ENCODE measurements around the gene TSPAN16. TPM values are rescaled to one million over a fixed set of nuclear protein-coding genes. Genes with fewer than 3 reads are reported as not detected.
A peak's percentile ranks its signal among the peaks of the same experiment; 100 is the strongest.

The TSPAN16 gene
- total RNA-seq, 1 experiment from 2014 or later, result not detected

DNA sequence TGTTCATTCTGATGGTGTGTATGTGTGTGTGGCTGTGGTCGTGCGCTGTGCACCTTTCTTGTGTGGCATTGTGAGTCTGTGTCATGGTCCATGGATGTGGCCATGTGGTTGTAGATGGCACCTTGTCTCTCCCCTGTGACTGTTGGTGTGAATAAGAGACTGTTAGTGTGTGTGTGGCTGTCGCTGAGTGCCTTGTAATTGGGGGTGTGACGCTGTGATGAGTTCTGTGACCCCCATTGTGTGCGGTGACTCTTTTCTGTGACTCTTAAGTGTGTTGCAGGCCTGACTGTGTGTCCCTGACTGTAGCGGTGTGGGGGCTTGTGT, 60.1 kb downstream of the TSPAN16 start:
- Histone ChIP-seq H3K79me2 (ENCODE audit: low read depth) (peaks cover 7% of the 10 kb centered on the region), H3K4me2 (peak overlapping the region; percentile 99), H3K27me3 (ENCODE audit: insufficient read depth, low read depth) (no peaks in the 10 kb centered on the region), H3K36me3 (ENCODE audit: low read depth) (no peaks in the 10 kb centered on the region), H2AFZ (no peak overlapping the region), H3K4me1 (replicated peaks; ENCODE audit: insufficient read depth) (peaks cover 25% of the 10 kb centered on the region), H4K20me1 (ENCODE audit: insufficient read depth) (peaks cover 6% of the 10 kb centered on the region; the same call in 1 of the 2 replicates), H3K9me2 (ENCODE audit: insufficient read depth) (no peaks in the 10 kb centered on the region), H3K4me3 (peak overlapping the region; percentile 74), H3K9me3 (ENCODE audit: insufficient read depth, low read depth) (no peaks in the 10 kb centered on the region), H3F3A (ENCODE audit: insufficient read depth, low read depth) (peaks cover 30% of the 10 kb centered on the region; the same call in 1 of the 2 replicates), H3K27ac (no peak overlapping the region)
- POLR2A ChIA-PET (ENCODE audit: unreplicated experiment), result no interaction called here
- no peak for DNase-seq
- CTCF ChIA-PET, result no interaction called here
- no peak for TF ChIP-seq CTCF (conservative IDR thresholded peaks at IDR 0.05)
- TF ChIP-seq EZH2 (IDR thresholded peaks at IDR 0.05; ENCODE audit: low read depth), result no peak
- TSS peak; percentile 60 for BruUV-seq (replicated peaks)
- intact Hi-C loops (cut with micrococcal nuclease; ENCODE audit: unreplicated experiment), result no loop called here

GRCh38 chr19:11356676-11357550, 61.0 kb downstream of the TSPAN16 start:
- H3K9me2 ChIP-seq (ENCODE audit: insufficient read depth), result no peaks in the 10 kb centered on the region
- TF ChIP-seq CTCF (conservative IDR thresholded peaks at IDR 0.05), result no peak
- TF ChIP-seq EZH2 (IDR thresholded peaks at IDR 0.05; ENCODE audit: low read depth), result no peak
- peak overlapping the region; percentile 99; the same call in 1 of the 2 replicates for H3K4me2 ChIP-seq
- H3K4me1 ChIP-seq (replicated peaks; ENCODE audit: insufficient read depth), result peaks cover 25% of the 10 kb centered on the region
- intact Hi-C loops (cut with micrococcal nuclease; ENCODE audit: unreplicated experiment), result no loop called here
- BruUV-seq (replicated peaks), result no TSS peak
- no peak overlapping the region for H3K4me3 ChIP-seq
- peaks cover 6% of the 10 kb centered on the region for H4K20me1 ChIP-seq (ENCODE audit: insufficient read depth)
- ChIA-PET POLR2A (ENCODE audit: unreplicated experiment) (no interaction called here), CTCF (no interaction called here)
- no peaks in the 10 kb centered on the region for H3K9me3 ChIP-seq (ENCODE audit: insufficient read depth, low read depth)
- H3K36me3 ChIP-seq (ENCODE audit: low read depth), result no peaks in the 10 kb centered on the region
- peaks cover 30% of the 10 kb centered on the region; the same call in 1 of the 2 replicates for H3F3A ChIP-seq (ENCODE audit: insufficient read depth, low read depth)
- H2AFZ ChIP-seq, result no peak overlapping the region
- H3K27me3 ChIP-seq (ENCODE audit: insufficient read depth, low read depth), result no peaks in the 10 kb centered on the region
- no peak overlapping the region for H3K27ac ChIP-seq
- DNase-seq, result no peak
- peaks cover 7% of the 10 kb centered on the region for H3K79me2 ChIP-seq (ENCODE audit: low read depth)

- H3F3A ChIP-seq (ENCODE audit: insufficient read depth, low read depth), result peaks cover 30% of the 10 kb centered on the region; the same call in 1 of the 2 replicates
- CTCF ChIA-PET, result no interaction called here
- no peak for TF ChIP-seq CTCF (conservative IDR thresholded peaks at IDR 0.05)
- TF ChIP-seq EZH2 (IDR thresholded peaks at IDR 0.05; ENCODE audit: low read depth), result no peak
- peaks cover 6% of the 10 kb centered on the region for H4K20me1 ChIP-seq (ENCODE audit: insufficient read depth)
- no peak overlapping the region; the same call in 1 of the 2 replicates for H3K4me2 ChIP-seq
- peak; percentile 61 to 77 for DNase-seq
- no peak overlapping the region for H3K27ac ChIP-seq
- POLR2A ChIA-PET (ENCODE audit: unreplicated experiment), result no interaction called here
- no peaks in the 10 kb centered on the region for H3K9me3 ChIP-seq (ENCODE audit: insufficient read depth, low read depth)
- H3K27me3 ChIP-seq (ENCODE audit: insufficient read depth, low read depth), result no peaks in the 10 kb centered on the region
- no peak overlapping the region for H3K4me3 ChIP-seq
- intact Hi-C loops (cut with micrococcal nuclease; ENCODE audit: unreplicated experiment), result no loop called here
- H2AFZ ChIP-seq, result no peak overlapping the region
- peaks cover 5% of the 10 kb centered on the region; the same call in 1 of the 2 replicates for H3K36me3 ChIP-seq (ENCODE audit: low read depth)
- no peaks in the 10 kb centered on the region for H3K9me2 ChIP-seq (ENCODE audit: insufficient read depth)
- H3K79me2 ChIP-seq (ENCODE audit: low read depth), result peaks cover 7% of the 10 kb centered on the region
- no TSS peak for BruUV-seq (replicated peaks)
- H3K4me1 ChIP-seq (replicated peaks; ENCODE audit: insufficient read depth), result peaks cover 25% of the 10 kb centered on the region
Measured at GRCh38 chr19:11359421-11359820, 63.5 kb downstream of the TSPAN16 start.

Data from PC-9 (cell line).